Gastrocnemius medialis (tissue), 4 donors: ENCODE data around the gene ACOT6.

Experiments used
- POLR2A ChIP-seq, 2 donors: fragments of 450-650 bp; IDR thresholded peaks; one replicate each; pipeline ENCODE4 v1.6.1; 2017; ENCODE audit warnings: antibody characterized with exemption in 2 of 2, mild to moderate bottlenecking in 2 of 2, moderate library complexity in 2 of 2
- TF ChIP-seq, protein P1 (sequence below), 5 experiments: fragments of 450-650 bp in 3 of 5; fragments of 200-600 bp in 2 of 5; sonication (generic) in 2 of 5; IDR thresholded peaks in 4 of 5; conservative IDR thresholded peaks in 1 of 5; 1 replicate in 4 of 5; 2 replicates in 1 of 5; pipeline ENCODE4 v1.5.1; 2016 to 2019; ENCODE audit warnings: antibody characterized with exemption in 5 of 5, mild to moderate bottlenecking in 3 of 5, moderate library complexity in 3 of 5

- TF ChIP-seq, protein P1, sequence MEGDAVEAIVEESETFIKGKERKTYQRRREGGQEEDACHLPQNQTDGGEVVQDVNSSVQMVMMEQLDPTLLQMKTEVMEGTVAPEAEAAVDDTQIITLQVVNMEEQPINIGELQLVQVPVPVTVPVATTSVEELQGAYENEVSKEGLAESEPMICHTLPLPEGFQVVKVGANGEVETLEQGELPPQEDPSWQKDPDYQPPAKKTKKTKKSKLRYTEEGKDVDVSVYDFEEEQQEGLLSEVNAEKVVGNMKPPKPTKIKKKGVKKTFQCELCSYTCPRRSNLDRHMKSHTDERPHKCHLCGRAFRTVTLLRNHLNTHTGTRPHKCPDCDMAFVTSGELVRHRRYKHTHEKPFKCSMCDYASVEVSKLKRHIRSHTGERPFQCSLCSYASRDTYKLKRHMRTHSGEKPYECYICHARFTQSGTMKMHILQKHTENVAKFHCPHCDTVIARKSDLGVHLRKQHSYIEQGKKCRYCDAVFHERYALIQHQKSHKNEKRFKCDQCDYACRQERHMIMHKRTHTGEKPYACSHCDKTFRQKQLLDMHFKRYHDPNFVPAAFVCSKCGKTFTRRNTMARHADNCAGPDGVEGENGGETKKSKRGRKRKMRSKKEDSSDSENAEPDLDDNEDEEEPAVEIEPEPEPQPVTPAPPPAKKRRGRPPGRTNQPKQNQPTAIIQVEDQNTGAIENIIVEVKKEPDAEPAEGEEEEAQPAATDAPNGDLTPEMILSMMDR (IDR thresholded peaks at IDR 0.05 in 4 of 5, conservative IDR thresholded peaks at IDR 0.05 in 1 of 5): no peak
- no peak for TF ChIP-seq POLR2A (IDR thresholded peaks at IDR 0.05)
Measured at GRCh38 chr14:73666583-73666982, 54.3 kb downstream of the ACOT6 start.
